Type B pancreatic cell (in vitro differentiated cells): ENCODE results near the gene FOXP4. TPM values are rescaled to one million over a fixed set of nuclear protein-coding genes. Genes with fewer than 3 reads are reported as not detected.

Experiments used
- DNase-seq: peaks from one replicate; pipeline ENCODE4 v3.0.0; 2021; ENCODE audit warnings: mixed read lengths; ENCODE audit not compliant: unreplicated experiment; ENCODE audit errors: extremely low spot score
- H3K27ac Mint-ChIP-seq: 2 replicates; pipeline ENCODE4 v1.8.0; 2021; ENCODE audit warnings: mild to moderate bottlenecking, mixed read lengths
- H3K27me3 Mint-ChIP-seq: 2 replicates; pipeline ENCODE4 v1.8.0; 2021; ENCODE audit warnings: mixed read lengths
- H3K36me3 Mint-ChIP-seq: 2 replicates; pipeline ENCODE4 v1.8.0; 2021; ENCODE audit warnings: mixed read lengths
- H3K4me1 Mint-ChIP-seq: one replicate; pipeline ENCODE4 v1.8.0; 2021; ENCODE audit warnings: mixed read lengths; ENCODE audit not compliant: unreplicated experiment
- H3K4me3 Mint-ChIP-seq: 2 replicates; pipeline ENCODE4 v1.8.0; 2021; ENCODE audit warnings: mild to moderate bottlenecking, mixed read lengths
- H3K9me3 Mint-ChIP-seq: 2 replicates; pipeline ENCODE4 v1.8.0; 2021; ENCODE audit warnings: mixed read lengths
- total RNA-seq: library from RNA; stranded (reverse); gene quantifications from 2 replicates; pipeline ENCODE4 v1.2.1, GENCODE V29; 2021; ENCODE audit warnings: low replicate concordance
- TF ChIP-seq, protein P1 (sequence below): fragments of 200-600 bp; sonication (generic); conservative IDR thresholded peaks from 2 replicates; pipeline ENCODE4 v1.5.0; 2021; ENCODE audit warnings: antibody characterized with exemption, mild to moderate bottlenecking

The FOXP4 gene
- total RNA-seq, 1 donor from 2014 or later: 100 TPM

- H3K4me1 Mint-ChIP-seq: peaks cover 48% of the 10 kb centered on the region
- no peaks in the 10 kb centered on the region for H3K36me3 Mint-ChIP-seq
- H3K9me3 Mint-ChIP-seq: no peaks in the 10 kb centered on the region
- H3K4me3 Mint-ChIP-seq: no peak overlapping the region
- DNase-seq: no peak
- TF ChIP-seq, protein P1, sequence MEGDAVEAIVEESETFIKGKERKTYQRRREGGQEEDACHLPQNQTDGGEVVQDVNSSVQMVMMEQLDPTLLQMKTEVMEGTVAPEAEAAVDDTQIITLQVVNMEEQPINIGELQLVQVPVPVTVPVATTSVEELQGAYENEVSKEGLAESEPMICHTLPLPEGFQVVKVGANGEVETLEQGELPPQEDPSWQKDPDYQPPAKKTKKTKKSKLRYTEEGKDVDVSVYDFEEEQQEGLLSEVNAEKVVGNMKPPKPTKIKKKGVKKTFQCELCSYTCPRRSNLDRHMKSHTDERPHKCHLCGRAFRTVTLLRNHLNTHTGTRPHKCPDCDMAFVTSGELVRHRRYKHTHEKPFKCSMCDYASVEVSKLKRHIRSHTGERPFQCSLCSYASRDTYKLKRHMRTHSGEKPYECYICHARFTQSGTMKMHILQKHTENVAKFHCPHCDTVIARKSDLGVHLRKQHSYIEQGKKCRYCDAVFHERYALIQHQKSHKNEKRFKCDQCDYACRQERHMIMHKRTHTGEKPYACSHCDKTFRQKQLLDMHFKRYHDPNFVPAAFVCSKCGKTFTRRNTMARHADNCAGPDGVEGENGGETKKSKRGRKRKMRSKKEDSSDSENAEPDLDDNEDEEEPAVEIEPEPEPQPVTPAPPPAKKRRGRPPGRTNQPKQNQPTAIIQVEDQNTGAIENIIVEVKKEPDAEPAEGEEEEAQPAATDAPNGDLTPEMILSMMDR: no peak
- H3K27me3 Mint-ChIP-seq: peaks cover 4% of the 10 kb centered on the region
- no peak overlapping the region for H3K27ac Mint-ChIP-seq
These were observed 28.1 kb upstream of the FOXP4 start for GRCh38 chr6:41518118-41518517.

- Mint-ChIP-seq H3K27me3 (peaks cover 4% of the 10 kb centered on the region), H3K4me3 (peak overlapping the region; percentile 70), H3K36me3 (no peaks in the 10 kb centered on the region), H3K4me1 (peaks cover 55% of the 10 kb centered on the region), H3K27ac (peak overlapping the region; percentile 82), H3K9me3 (no peaks in the 10 kb centered on the region)
- no peak for DNase-seq
- TF ChIP-seq, protein P1: no peak
These were observed 26.9 kb upstream of the FOXP4 start for GRCh38 chr6:41519305-41519744.

- Mint-ChIP-seq H3K4me3 (peak overlapping the region; percentile 70), H3K27ac (peak overlapping the region; percentile 82), H3K4me1 (peaks cover 58% of the 10 kb centered on the region), H3K36me3 (no peaks in the 10 kb centered on the region), H3K9me3 (no peaks in the 10 kb centered on the region), H3K27me3 (peaks cover 7% of the 10 kb centered on the region)
- DNase-seq: no peak
- TF ChIP-seq, protein P1: no peak
These were observed 26.2 kb upstream of the FOXP4 start for GRCh38 chr6:41519745-41520699.

- peaks cover 56% of the 10 kb centered on the region for H3K4me1 Mint-ChIP-seq
- peak overlapping the region; percentile 17 for H3K4me3 Mint-ChIP-seq
- H3K27ac Mint-ChIP-seq: no peak overlapping the region
- peaks cover 7% of the 10 kb centered on the region for H3K27me3 Mint-ChIP-seq
- H3K36me3 Mint-ChIP-seq: no peaks in the 10 kb centered on the region
- no peak for DNase-seq
- H3K9me3 Mint-ChIP-seq: no peaks in the 10 kb centered on the region
- TF ChIP-seq, protein P1: no peak
These were observed 23.2 kb upstream of the FOXP4 start for GRCh38 chr6:41522780-41523548.

DNA sequence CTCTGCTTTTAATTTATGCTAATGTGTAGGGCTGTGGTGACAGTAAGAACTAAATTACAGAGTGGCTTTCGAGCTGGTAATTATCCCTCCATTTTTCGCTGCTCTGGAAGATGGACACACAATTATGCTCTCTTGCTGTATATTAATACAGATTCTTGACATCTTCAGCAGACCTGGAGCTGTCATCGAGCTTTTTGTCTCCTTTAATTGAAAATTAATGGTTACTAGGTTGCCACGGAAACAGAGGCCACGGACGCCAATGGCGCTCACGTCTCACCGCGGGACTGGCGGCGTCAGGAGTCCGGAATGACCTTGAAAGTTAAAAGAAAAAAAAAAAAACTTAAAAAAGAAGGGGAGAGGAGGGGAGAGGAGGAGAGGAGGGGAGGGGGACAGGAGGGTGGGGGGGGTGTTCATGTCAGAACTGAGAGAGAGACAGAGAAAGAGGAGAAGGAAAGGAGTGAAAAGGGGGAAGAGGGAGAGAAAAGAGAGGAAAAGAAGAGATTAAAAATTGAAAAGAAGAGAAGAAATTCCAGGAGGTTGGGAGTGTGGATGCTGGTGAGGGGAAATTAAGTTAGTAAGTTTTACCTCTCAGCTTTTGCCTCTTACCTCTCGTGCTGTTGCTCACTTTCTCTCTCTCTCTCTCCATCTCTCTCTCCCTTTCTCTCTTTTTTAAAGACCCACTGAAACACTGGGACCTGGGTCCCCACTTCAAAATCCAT, 22.1 kb upstream of the FOXP4 start:
- Mint-ChIP-seq H3K4me1 (peaks cover 50% of the 10 kb centered on the region), H3K27me3 (peaks cover 12% of the 10 kb centered on the region), H3K36me3 (no peaks in the 10 kb centered on the region), H3K4me3 (peak overlapping the region; percentile 17), H3K9me3 (no peaks in the 10 kb centered on the region), H3K27ac (peak overlapping the region; percentile 62)
- no peak for DNase-seq
- TF ChIP-seq, protein P1: no peak
